CD1c-positive myeloid dendritic cell (primary cell): Measurements from ENCODE around the gene NOC4L.
A peak's percentile ranks its signal among the peaks of the same experiment; 100 is the strongest.
"Not testable (repeated sequence)": the region's sequence is repeated elsewhere in the genome, so short reads cannot be mapped to it uniquely, and the experiment has no call there.

ENCODE experiments used
- DNase-seq: peaks from one replicate; pipeline ENCODE4 v3.0.0-alpha.2; 2016; ENCODE audit errors: extremely low spot score

Gene NOC4L

DNA sequence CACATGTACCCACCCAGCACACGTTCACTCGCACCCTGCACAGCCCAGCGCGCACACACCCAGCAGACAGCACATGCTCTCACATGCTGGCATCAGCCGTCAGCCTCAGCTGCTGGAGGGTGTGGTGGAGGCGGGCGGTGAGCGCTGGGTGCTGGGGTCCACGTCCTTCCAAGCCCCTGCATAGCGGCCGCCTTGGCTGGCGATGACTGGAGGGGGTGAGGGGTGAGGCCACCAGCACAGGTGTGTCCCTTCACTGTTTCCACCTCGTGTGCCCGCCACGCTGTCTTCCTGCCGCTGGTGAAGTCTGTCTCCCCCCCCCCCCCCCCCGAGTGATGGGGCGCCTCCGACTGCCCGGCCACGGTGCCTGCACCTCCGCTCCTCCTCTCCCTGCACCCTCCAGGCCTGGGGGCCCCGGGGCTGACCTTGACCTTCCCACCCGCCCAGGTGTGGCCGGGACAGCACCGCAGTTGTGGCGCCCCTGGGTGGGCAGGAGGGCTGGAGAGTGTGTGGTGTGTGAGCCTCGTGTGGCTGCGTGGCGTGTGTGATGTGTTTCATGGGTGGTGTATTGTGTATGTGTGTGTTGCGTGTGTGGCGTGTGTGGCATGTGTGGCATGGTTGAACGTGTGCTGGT lies 37.4 kb downstream of the NOC4L start:
- no peak for DNase-seq

DNA sequence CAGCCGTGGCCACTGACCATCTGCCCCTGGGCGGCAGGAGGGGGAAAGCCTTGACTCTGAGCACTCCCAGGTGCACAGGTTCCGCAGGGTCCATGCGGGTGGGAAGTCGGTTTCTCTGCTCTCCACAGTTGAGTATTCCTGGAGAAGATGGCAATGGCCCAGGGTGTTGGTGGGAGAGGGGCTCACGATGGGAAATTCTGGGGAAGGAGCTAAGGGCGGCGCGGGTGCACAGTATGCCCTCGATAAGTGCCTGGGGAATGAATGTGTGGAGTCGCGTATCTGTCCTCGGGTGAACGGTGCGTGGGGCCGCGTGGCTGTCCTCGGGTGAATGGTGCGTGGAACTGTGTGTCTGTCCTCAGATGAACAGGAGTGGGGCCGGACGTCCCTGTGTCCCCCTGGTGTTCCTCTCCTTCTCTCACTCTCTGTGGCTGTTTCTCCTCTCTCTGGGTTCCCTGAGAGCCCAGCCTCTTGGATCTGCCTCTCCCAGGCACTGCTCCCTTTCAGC lies 38.0 kb downstream of the NOC4L start:
- no peak for DNase-seq

GRCh38 chr12:132182711-132183365 lies 38.6 kb downstream of the NOC4L start:
- no peak for DNase-seq

GRCh38 chr12:132185705-132186104 lies 41.4 kb downstream of the NOC4L start:
- no peak for DNase-seq

DNA sequence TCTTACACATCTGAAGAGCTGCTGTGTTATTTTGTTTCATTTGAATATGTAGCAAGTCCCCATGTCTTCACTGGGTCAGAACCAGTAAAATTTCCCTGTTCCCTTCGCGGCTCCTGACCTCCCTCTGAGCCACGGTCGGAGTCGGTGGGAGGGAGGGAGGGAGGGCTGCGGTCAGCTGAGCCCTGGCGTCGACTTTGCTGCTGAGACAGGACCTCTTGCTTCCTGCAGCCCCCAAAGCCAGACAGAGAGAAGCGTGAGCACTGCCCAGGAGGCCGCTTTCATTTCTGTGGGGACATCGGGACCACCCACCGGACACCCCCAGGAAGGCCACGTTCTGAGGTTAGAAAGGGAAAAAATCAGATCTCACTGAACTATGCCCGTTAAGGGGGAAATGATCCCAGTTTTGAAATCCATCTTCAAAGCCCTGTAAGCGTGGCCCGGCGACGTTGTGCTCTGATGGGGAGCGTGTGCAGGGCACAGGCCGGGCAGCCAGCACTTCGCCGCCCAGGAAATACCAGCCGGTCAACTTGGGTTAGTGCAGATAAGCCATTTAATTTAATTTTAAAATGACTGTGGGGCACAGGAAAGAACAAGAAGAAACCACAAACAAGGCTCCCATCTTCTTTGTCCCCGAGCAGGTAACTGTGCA lies 42.1 kb downstream of the NOC4L start:
- peak; percentile 14 for DNase-seq

- no peak for DNase-seq
Measured at GRCh38 chr12:132186857-132187620, 42.8 kb downstream of the NOC4L start.

- DNase-seq: no peak
Measured at GRCh38 chr12:132187646-132188450, 43.6 kb downstream of the NOC4L start.

GRCh38 chr12:132188451-132188901 lies 44.2 kb downstream of the NOC4L start:
- no peak for DNase-seq

DNA sequence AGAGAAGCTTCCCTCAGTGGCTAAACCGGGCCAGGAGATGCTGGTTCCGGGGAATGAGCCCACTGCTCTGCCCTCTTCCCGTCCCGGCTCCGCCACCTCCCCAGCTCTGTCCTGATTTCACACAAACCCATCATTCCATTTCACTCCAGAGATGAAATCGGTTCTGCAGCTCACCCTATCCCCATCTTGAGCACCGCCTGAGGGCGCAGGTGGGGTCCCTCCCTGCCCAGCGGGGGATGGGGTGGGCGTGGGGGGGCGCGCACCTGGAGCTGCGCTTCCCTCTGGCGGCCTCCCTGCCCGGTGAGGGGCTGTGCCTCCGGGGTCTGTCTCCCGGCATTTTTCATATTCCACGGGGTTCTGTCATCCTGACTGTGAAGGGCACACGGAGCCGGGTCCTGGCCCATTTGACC lies 44.7 kb downstream of the NOC4L start:
- DNase-seq: no peak

DNA sequence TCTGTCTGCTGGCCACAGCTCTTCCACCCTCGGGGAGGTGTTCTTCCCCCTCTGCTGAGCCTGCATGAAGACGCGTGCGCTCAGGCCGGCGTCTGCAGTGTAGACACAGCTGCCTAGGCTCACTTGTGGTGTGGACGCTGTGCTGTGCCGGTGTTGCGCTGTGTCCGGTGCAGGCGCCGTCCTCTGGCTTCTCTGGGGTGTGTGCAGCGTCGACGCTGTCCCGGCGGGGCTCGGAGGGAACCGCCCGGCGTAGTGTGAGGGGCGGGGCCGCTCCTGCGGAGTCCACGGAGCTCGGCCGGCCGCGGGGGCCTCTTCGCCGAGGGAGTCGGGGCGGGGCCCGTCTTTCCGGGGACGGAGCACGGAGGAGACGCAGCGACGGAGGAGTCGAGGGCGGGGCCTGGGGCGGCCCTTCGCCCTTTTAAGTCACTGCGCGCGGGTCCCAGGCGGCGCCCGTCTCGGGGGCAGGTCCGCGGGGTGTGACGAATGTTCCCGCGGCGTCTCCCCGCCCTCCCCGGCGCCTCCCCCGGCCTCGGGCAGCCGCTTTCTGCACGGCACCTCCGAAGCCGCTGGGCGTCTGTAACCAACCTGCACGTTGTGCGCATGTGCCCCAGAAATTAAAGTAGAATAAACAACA lies 45.2 kb downstream of the NOC4L start:
- DNase-seq: peak; percentile 98

DNA sequence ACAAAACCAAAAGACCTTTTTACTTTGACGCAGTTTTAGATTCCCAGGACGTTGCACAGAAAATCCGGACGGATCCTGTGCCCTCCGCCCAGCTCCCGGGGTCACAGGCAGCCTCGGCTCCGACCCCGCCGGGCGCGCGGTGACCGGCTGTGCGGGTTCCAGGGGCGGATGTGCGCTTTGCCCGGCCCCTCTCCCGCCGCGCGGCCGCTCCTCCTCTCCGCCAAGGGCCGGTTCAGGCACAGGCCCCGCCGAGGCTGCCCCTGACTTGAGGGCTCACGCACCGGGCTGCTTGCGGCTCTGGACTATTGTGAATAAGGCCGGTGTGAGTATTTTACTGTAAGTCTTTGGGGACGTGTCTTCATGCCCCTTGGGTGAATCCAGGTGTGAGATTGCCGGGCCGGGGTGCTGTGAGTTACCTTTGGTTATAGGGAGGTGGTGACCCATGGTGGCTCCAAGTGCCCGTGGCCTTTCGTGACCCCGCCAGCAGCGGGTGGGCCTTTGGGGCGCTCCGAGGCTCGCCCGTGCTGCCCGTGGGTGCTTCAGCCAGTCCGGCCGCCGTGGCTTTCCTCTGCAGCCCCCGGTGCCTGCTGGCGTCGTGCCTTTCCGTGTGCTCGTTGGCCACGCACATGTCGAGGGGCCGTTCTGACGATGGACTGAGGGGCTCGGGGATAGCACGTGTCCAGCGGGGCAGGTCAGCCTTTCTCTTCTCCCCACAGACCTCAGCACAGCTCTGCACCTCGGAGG lies 45.9 kb downstream of the NOC4L start:
- no peak for DNase-seq

DNA sequence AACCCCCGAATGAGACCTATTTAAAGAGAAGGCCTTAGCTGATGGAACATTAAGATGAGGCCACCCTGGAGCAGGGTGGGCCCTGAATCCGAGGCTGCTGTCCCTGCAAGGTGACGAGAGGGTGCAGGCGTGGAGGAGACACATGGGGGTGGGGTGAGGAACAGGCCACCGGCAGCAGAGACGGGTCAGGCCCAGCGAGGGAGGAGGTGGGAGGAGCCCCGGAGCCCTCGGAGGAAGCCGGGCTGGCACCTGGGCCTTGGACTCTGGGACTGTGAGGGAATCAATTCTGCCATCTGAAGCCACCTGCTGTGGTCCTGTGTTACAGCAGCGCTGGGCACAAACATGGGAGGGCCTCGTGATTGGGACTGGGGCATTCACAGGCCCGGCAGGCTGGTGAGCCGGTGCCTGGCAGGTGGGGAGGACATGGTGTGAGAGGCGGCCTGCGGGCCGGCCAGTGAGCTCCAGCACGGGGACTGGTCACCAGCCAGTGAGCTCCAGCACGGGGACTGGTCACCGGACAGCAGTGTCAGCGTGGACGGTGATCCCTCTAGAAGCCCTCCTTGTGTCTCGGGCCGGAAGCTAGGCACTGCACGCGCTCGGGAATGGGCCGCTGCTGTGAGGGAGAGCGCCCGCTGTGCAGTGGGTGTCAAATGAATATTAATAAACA lies 46.7 kb downstream of the NOC4L start:
- DNase-seq: no peak

DNA sequence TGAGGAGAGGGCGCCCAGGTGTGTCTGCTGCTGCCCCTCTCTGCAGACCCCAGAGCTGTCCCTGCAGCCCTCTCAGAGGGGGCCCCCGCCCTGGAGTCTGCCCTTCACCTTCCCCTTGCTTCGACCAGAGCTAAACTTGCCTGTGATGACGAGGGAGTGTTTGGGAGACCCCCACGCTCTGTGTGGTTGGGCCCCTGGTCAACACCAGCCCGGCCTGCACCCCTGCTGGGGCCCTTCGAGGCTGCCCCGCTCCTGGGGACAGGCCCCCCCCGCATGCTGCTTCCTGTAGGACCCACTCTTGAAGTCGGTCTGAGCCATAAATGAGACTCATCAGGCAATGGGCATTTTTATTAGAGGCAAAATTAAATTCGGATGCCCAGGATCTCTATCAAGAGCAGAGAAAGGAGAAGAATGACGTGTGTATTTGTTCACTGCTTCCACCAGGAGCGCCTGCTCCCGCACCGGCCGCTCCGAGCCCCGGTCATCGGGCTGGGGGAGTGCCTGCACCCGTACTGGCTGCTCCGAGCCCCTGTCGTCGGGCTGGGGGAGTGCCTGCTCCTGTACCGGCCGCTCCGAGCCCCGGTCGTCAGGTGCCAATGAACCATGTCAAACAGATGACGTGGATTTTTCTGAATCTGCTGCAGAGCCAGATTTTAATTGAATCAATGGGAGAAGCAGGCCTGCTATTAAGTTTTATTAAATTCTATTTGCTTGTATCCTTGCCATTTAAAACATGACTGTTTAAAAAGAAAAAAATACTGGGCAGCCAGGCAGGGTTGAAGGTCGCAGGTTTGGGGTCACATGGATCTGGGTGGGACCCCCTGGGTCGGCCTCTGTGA lies 47.7 kb downstream of the NOC4L start:
- DNase-seq: no peak

GRCh38 chr12:132194056-132194455 lies 49.8 kb downstream of the NOC4L start:
- peak; percentile 19 for DNase-seq

DNA sequence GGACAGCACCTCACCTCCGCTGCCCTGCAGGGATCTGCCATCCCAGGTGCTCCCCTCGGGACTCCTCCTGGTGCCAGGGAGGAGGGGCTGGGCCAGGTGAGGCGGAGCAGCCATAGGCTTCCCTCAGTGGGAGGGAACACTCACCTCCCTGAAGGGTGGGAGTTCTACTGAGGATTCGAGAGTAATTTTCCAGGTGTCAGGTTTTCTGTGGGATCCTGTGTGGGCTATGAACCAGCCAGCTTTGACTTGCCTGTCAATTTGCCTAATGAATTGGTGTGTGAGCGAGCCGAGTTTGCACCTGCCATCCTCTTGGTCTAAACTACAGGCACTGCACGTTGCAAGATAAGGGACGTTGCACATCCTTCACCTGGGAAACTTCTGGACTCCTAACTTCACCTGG lies 50.3 kb downstream of the NOC4L start:
- no peak for DNase-seq

DNA sequence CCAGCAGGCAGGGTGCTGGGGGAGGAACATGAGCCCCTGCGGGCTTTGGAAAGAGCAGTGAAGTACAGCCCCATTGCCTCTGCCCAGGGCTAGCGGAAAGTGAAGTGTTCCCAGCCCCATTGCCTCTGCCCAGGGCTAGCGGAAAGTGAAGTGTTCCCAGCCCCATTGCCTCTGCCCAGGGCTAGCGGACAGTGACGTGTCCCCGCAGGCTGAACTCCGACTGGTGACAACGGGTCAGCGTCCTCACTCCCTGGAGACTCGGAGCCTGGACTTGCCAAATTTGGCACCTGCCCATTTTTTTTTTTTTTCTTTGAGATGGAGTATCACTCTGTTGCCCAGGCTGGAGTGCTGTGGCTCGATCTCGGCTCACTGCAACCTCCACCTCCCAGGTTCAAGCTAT lies 51.0 kb downstream of the NOC4L start:
- DNase-seq: not testable (repeated sequence)

- no peak for DNase-seq
Measured at GRCh38 chr12:132196038-132196872, 52.0 kb downstream of the NOC4L start.
